ENCODE results near the gene SHC1. TPM values are rescaled to one million over a fixed set of nuclear protein-coding genes. Genes with fewer than 3 reads are reported as not detected.

Gene SHC1
- polyA plus RNA-seq, 1 experiment: 371 TPM

GRCh38 chr1:154934358-154934948 is 36.1 kb downstream of the SHC1 start:
- TF ChIP-seq CTCF (IDR thresholded peaks at IDR 0.05; ENCODE audit: low read depth, low read length): no peak
- ChIA-PET POLR2A (no interaction called here), CTCF (interaction anchor here (2.6 to 2.9 kb wide), 2 partner anchors 127 to 374 kb away, joined by 12 to 17 read pairs; no protein-coding TSS in a partner anchor)
- Histone ChIP-seq H3K27ac (ENCODE audit: low read depth, low read length) (no peak overlapping the region), H3K27me3 (ENCODE audit: control insufficient read depth, insufficient read depth, low read length) (no peaks in the 10 kb centered on the region), H3K4me3 (ENCODE audit: low read depth, low read length) (no peak overlapping the region), H3K9me3 (ENCODE audit: control insufficient read depth, insufficient read depth, low read length) (no peaks in the 10 kb centered on the region)
- DNase-seq (ENCODE audit: low read depth, low spot score): no peak

- ChIA-PET CTCF (interaction anchor here (1.5 kb wide), 1 partner anchor 372 kb away, joined by 4 read pairs; no protein-coding TSS in a partner anchor), POLR2A (no interaction called here)
- no peak overlapping the region for H3K4me3 ChIP-seq (ENCODE audit: low read depth, low read length)
- no peak for DNase-seq (ENCODE audit: low read depth, low spot score)
- no peaks in the 10 kb centered on the region for H3K9me3 ChIP-seq (ENCODE audit: control insufficient read depth, insufficient read depth, low read length)
- H3K27ac ChIP-seq (ENCODE audit: low read depth, low read length): peak overlapping the region; percentile 11
- TF ChIP-seq CTCF (IDR thresholded peaks at IDR 0.05; ENCODE audit: low read depth, low read length): no peak
- no peaks in the 10 kb centered on the region for H3K27me3 ChIP-seq (ENCODE audit: control insufficient read depth, insufficient read depth, low read length)
Measured at GRCh38 chr1:154931940-154932487, 38.5 kb downstream of the SHC1 start.

- Histone ChIP-seq H3K9me3 (ENCODE audit: control insufficient read depth, insufficient read depth, low read length) (no peaks in the 10 kb centered on the region), H3K4me3 (ENCODE audit: low read depth, low read length) (no peak overlapping the region), H3K27me3 (ENCODE audit: control insufficient read depth, insufficient read depth, low read length) (no peaks in the 10 kb centered on the region), H3K27ac (ENCODE audit: low read depth, low read length) (no peak overlapping the region)
- TF ChIP-seq CTCF (IDR thresholded peaks at IDR 0.05; ENCODE audit: low read depth, low read length): no peak
- POLR2A ChIA-PET: no interaction called here
- no peak for DNase-seq (ENCODE audit: low read depth, low spot score)
- CTCF ChIA-PET: no interaction called here
Measured at GRCh38 chr1:154926201-154926600, 44.3 kb downstream of the SHC1 start.

- POLR2A ChIA-PET: interaction anchor here (0.6 kb wide), 1 partner anchor 125 kb away, joined by 8 read pairs; no protein-coding TSS in a partner anchor
- Histone ChIP-seq H3K9me3 (ENCODE audit: control insufficient read depth, insufficient read depth, low read length) (no peaks in the 10 kb centered on the region), H3K27ac (ENCODE audit: low read depth, low read length) (no peak overlapping the region), H3K27me3 (ENCODE audit: control insufficient read depth, insufficient read depth, low read length) (no peaks in the 10 kb centered on the region), H3K4me3 (ENCODE audit: low read depth, low read length) (no peak overlapping the region)
- DNase-seq (ENCODE audit: low read depth, low spot score): no peak
- TF ChIP-seq CTCF (IDR thresholded peaks at IDR 0.05; ENCODE audit: low read depth, low read length): no peak
- CTCF ChIA-PET: no interaction called here
Measured at GRCh38 chr1:154925335-154926170, 45.0 kb downstream of the SHC1 start.

GRCh38 chr1:154923695-154924094 is 46.9 kb downstream of the SHC1 start:
- CTCF ChIA-PET: no interaction called here
- DNase-seq (ENCODE audit: low read depth, low spot score): no peak
- no peak overlapping the region for H3K27ac ChIP-seq (ENCODE audit: low read depth, low read length)
- no peaks in the 10 kb centered on the region for H3K9me3 ChIP-seq (ENCODE audit: control insufficient read depth, insufficient read depth, low read length)
- POLR2A ChIA-PET: no interaction called here
- no peaks in the 10 kb centered on the region for H3K27me3 ChIP-seq (ENCODE audit: control insufficient read depth, insufficient read depth, low read length)
- no peak for TF ChIP-seq CTCF (IDR thresholded peaks at IDR 0.05; ENCODE audit: low read depth, low read length)
- no peak overlapping the region for H3K4me3 ChIP-seq (ENCODE audit: low read depth, low read length)
